Activated CD4-positive, alpha-beta memory T cell treated with anti-CD3 and anti-CD28 coated beads for 36 hours (primary cell): ENCODE results near the gene IGFL3. TPM values are rescaled to one million over a fixed set of nuclear protein-coding genes. Genes with fewer than 3 reads are reported as not detected.

ENCODE experiments used
- total RNA-seq, 2 experiments: library from RNA; stranded (reverse); gene quantifications; one replicate each; pipeline ENCODE4 v1.2.3, GENCODE V29; 2021

IGFL3 gene
- total RNA-seq, 2 experiments from 2014 or later = not detected

Other genes starting within 250 kb of the IGFL3 start
- gene IRF2BP1, start 238.5 kb downstream of the IGFL3 start, total RNA-seq = 10 to 100 TPM; 14.2 to 14.7 TPM
- gene MYPOP, start 222.1 kb downstream of the IGFL3 start, total RNA-seq = 1 to 10 TPM; 6.8 to 6.9 TPM
- gene NANOS2, start 209.9 kb downstream of the IGFL3 start, total RNA-seq = not detected
- gene NOVA2, start 150.8 kb downstream of the IGFL3 start, total RNA-seq = not detected
- gene CCDC61, start 129.2 kb downstream of the IGFL3 start, total RNA-seq = 10 to 100 TPM; 28.4 to 30.5 TPM
- gene PGLYRP1, start 101.6 kb downstream of the IGFL3 start, total RNA-seq = not detected
- not detected for gene IGFL4, start 83.7 kb downstream of the IGFL3 start, total RNA-seq
- not detected for gene IGFL2, start 23.6 kb upstream of the IGFL3 start, total RNA-seq
- gene IGFL1, start 105.1 kb upstream of the IGFL3 start, total RNA-seq = not detected
- gene HIF3A, start 172.4 kb upstream of the IGFL3 start, total RNA-seq = not detected
- 10 to 100 TPM; 76.9 to 82.5 TPM for gene PPP5C, start 222.4 kb upstream of the IGFL3 start, total RNA-seq